Right kidney (tissue), 1 donor: Measurements from ENCODE around the gene TSTD1.
"Not testable (repeated sequence)": the region's sequence is repeated elsewhere in the genome, so short reads cannot be mapped to it uniquely, and the experiment has no call there.

Experiments
- DNase-seq: peaks from one replicate; pipeline ENCODE4 v3.0.0-alpha.2; 2016

TSTD1 gene

GRCh38 chr1:161044908-161045735 is 6.4 kb upstream of the TSTD1 start:
- peak; percentile 95 for DNase-seq

- DNase-seq = no peak
These were observed 5.8 kb upstream of the TSTD1 start for GRCh38 chr1:161044535-161044907.

GRCh38 chr1:161039546-161039945 is 782 bp upstream of the TSTD1 start:
- DNase-seq = no peak

GRCh38 chr1:161039154-161039545 is 386 bp upstream of the TSTD1 start:
- no peak for DNase-seq

- DNase-seq = no peak
These were observed 872 bp downstream of the TSTD1 start for GRCh38 chr1:161037661-161038522.

GRCh38 chr1:161033751-161034150 is 5.0 kb downstream of the TSTD1 start:
- DNase-seq = no peak

GRCh38 chr1:161032409-161032808 is 6.4 kb downstream of the TSTD1 start:
- no peak for DNase-seq

- no peak for DNase-seq
These were observed 6.9 kb downstream of the TSTD1 start for GRCh38 chr1:161031874-161032273.

- not testable (repeated sequence) for DNase-seq
These were observed 9.3 kb downstream of the TSTD1 start for GRCh38 chr1:161029466-161029865.

- not testable (repeated sequence) for DNase-seq
These were observed 11.8 kb downstream of the TSTD1 start for GRCh38 chr1:161026954-161027353.

- not testable (repeated sequence) for DNase-seq
These were observed 16.3 kb downstream of the TSTD1 start for GRCh38 chr1:161022432-161022831.

GRCh38 chr1:161021970-161022353 is 16.8 kb downstream of the TSTD1 start:
- no peak for DNase-seq

- DNase-seq = peak; percentile 83
These were observed 17.4 kb downstream of the TSTD1 start for GRCh38 chr1:161021165-161021969.

GRCh38 chr1:161020509-161021164 is 18.1 kb downstream of the TSTD1 start, which contains the start of gene F11R:
F11R (minus strand) TSS chr1:161021152; CDS start chr1:161021073, 79 bp downstream.
- DNase-seq = peak; percentile 80

- DNase-seq = no peak
These were observed 18.8 kb downstream of the TSTD1 start for GRCh38 chr1:161019751-161020495.

- DNase-seq = not testable (repeated sequence)
These were observed 19.6 kb downstream of the TSTD1 start for GRCh38 chr1:161019111-161019660.

GRCh38 chr1:161018631-161018930 is 20.2 kb downstream of the TSTD1 start:
- no peak for DNase-seq

- DNase-seq = no peak
These were observed 20.8 kb downstream of the TSTD1 start for GRCh38 chr1:161017756-161018630.

- DNase-seq = not testable (repeated sequence)
These were observed 21.6 kb downstream of the TSTD1 start for GRCh38 chr1:161017181-161017580.

GRCh38 chr1:161016683-161017082 is 22.1 kb downstream of the TSTD1 start:
- DNase-seq = not testable (repeated sequence)
